K562 (cell line): ENCODE measurements around the gene CDCP1. TPM values are rescaled to one million over a fixed set of nuclear protein-coding genes. Genes with fewer than 3 reads are reported as not detected.

Experiments used
- BCOR ChIP-seq: fragments of 450-650 bp; IDR thresholded peaks from 2 replicates; pipeline ENCODE4 v1.6.1; 2016
- CREB1 ChIP-seq, 2 experiments: sonication (generic) in 1 of 2; formaldehyde crosslinking in 1 of 2; IDR thresholded peaks; 2 replicates each; pipeline versions ENCODE4 v1.6.1 to v1.8.0; 2012 to 2022; ENCODE audit warnings: inconsistent platforms in 1 of 2, mild to moderate bottlenecking in 1 of 2, missing genetic modification reagents in 1 of 2, moderate library complexity in 1 of 2
- ETV6 ChIP-seq, 3 experiments: fragments of 150-350 bp in 1 of 3; sonication (generic) in 1 of 3; formaldehyde crosslinking in 1 of 3; IDR thresholded peaks; 2 replicates each; pipeline versions ENCODE4 v1.6.1 to v1.8.0; 2014 to 2022; ENCODE audit warnings: borderline replicate concordance in 2 of 3, low read depth in 2 of 3, antibody characterized with exemption in 1 of 3, low read length in 1 of 3, mild to moderate bottlenecking in 1 of 3, missing genetic modification reagents in 1 of 3
- FOXK2 ChIP-seq, 2 experiments: fragments of 450-650 bp; IDR thresholded peaks in 1 of 2; conservative IDR thresholded peaks in 1 of 2; 2 replicates each; pipeline ENCODE4 v1.6.1; 2016; ENCODE audit warnings: low read depth in 2 of 2, mild to moderate bottlenecking in 1 of 2
- FOXM1 ChIP-seq, 2 experiments: fragments of 450-650 bp in 1 of 2; sonication (generic) in 1 of 2; formaldehyde crosslinking in 1 of 2; IDR thresholded peaks; 2 replicates each; pipeline versions ENCODE4 v1.6.1 to v1.9.0; 2017 to 2022; ENCODE audit warnings: low read depth in 2 of 2, mild to moderate bottlenecking in 2 of 2, missing genetic modification reagents in 1 of 2, moderate library complexity in 1 of 2
- HMGXB4 ChIP-seq: sonication (generic); formaldehyde crosslinking; IDR thresholded peaks from 2 replicates; pipeline ENCODE4 v1.8.1; 2023; ENCODE audit warnings: mild to moderate bottlenecking, missing genetic modification reagents
- LCOR ChIP-seq: sonication (generic); formaldehyde crosslinking; IDR thresholded peaks from 2 replicates; pipeline ENCODE4 v1.8.0; 2022; ENCODE audit warnings: mild to moderate bottlenecking, missing genetic modification reagents
- NONO ChIP-seq, 2 experiments: fragments of 200-400 bp in 1 of 2; fragments of 450-650 bp in 1 of 2; formaldehyde crosslinking in 1 of 2; IDR thresholded peaks; 2 replicates each; pipeline ENCODE4 v1.6.1; 2017; ENCODE audit warnings: low read depth in 2 of 2, mild to moderate bottlenecking in 2 of 2, moderate library complexity in 2 of 2, low read length in 1 of 2
- NR2C2 ChIP-seq, 2 experiments: fragments of 200-800 bp in 1 of 2; sonication (Bioruptor generic) in 1 of 2; sonication (generic) in 1 of 2; formaldehyde crosslinking in 1 of 2; IDR thresholded peaks; 2 replicates each; pipeline versions ENCODE4 v1.6.1 to v1.8.0; 2016 to 2022; ENCODE audit warnings: mild to moderate bottlenecking in 1 of 2, missing compliant biosample characterization in 1 of 2, missing genetic modification characterization in 1 of 2, missing genetic modification reagents in 1 of 2
- RFX7 ChIP-seq: fragments of 250-450 bp; sonication (Bioruptor Pico); IDR thresholded peaks from 2 replicates; pipeline ENCODE4 v1.5.1; 2021; ENCODE audit warnings: mild to moderate bottlenecking
- SAFB ChIP-seq: fragments of 200-400 bp; formaldehyde crosslinking; IDR thresholded peaks from 2 replicates; pipeline ENCODE4 v1.6.1; 2017; ENCODE audit warnings: low read depth, low read length, borderline replicate concordance
- SLC30A9 ChIP-seq: fragments of 250-450 bp; sonication (Bioruptor Pico); IDR thresholded peaks from 2 replicates; pipeline ENCODE4 v1.8.0; 2022; ENCODE audit warnings: mild to moderate bottlenecking, moderate library complexity
- SMAD4 ChIP-seq: fragments of 250-450 bp; sonication (Bioruptor Pico); conservative IDR thresholded peaks from 2 replicates; pipeline ENCODE4 v1.8.0; 2021; ENCODE audit warnings: inconsistent platforms, mild to moderate bottlenecking, moderate library complexity
- SMC3 ChIP-seq: conservative IDR thresholded peaks from 2 replicates; pipeline ENCODE4 v1.6.1; 2011; ENCODE audit warnings: low read depth, low read length, improper control_type of control experiment; ENCODE audit not compliant: insufficient read depth
- ZKSCAN3 ChIP-seq: fragments of 250-450 bp; sonication (Bioruptor Pico); IDR thresholded peaks from 2 replicates; pipeline ENCODE4 v1.4.0; 2020
- ZNF224 ChIP-seq: sonication (generic); formaldehyde crosslinking; IDR thresholded peaks from 2 replicates; pipeline ENCODE4 v1.8.0; 2022; ENCODE audit warnings: mild to moderate bottlenecking, missing genetic modification reagents
- ZNF282 ChIP-seq: sonication (generic); formaldehyde crosslinking; IDR thresholded peaks from 2 replicates; pipeline ENCODE4 v1.8.1; 2023; ENCODE audit warnings: missing genetic modification reagents
- ZNF518B ChIP-seq: fragments of 250-450 bp; sonication (Bioruptor Pico); IDR thresholded peaks from 2 replicates; pipeline ENCODE4 v1.5.0; 2021; ENCODE audit warnings: mild to moderate bottlenecking, moderate library complexity
- ZNF668 ChIP-seq: fragments of 250-450 bp; sonication (Bioruptor Pico); IDR thresholded peaks from 2 replicates; pipeline ENCODE4 v1.8.0; 2022; ENCODE audit warnings: mild to moderate bottlenecking, inconsistent platforms
- ZNF75A ChIP-seq: fragments of 450-650 bp; formaldehyde crosslinking; IDR thresholded peaks from 2 replicates; pipeline ENCODE4 v1.4.0; 2020; ENCODE audit warnings: mild to moderate bottlenecking
- polyA plus RNA-seq, 8 experiments: library from polyadenylated mRNA; depleted of rRNA in 4 of 8; stranded (reverse) in 5 of 8; unstranded in 3 of 8; fragments of >200 nt; fragmentation: Nextera tagmentation in 2 of 8; fragmentation: Illumina TruSeq in 1 of 8; extraction: Ambion mirVana in 2 of 8; extraction: Trizol in 1 of 8; gene quantifications; 2 replicates each; pipeline versions ENCODE4 v1.2.1 to v1.2.3, GENCODE V29; 2011 to 2014; ENCODE audit warnings: inconsistent platforms in 1 of 8, missing spikeins in 1 of 8
- total RNA-seq, 7 experiments: library from RNA; depleted of rRNA in 6 of 7; stranded (reverse); fragments of >200 nt in 6 of 7; fragmentation: Illumina TruSeq in 2 of 7; extraction: Trizol in 2 of 7; gene quantifications; 2 replicates each; pipeline versions ENCODE4 v1.2.1 to v1.2.3, GENCODE V29; 2011 to 2021; ENCODE audit warnings: low replicate concordance in 1 of 7

The CDCP1 gene
- total and polyA plus RNA-seq, 9 of the 15 experiments (the other 6 are each of a cell fraction or from before 2014, with no cell fraction given), result 3.9 to 16.4 (median 5.2) TPM

GRCh38 chr3:45055411-45056143, 90.6 kb downstream of the CDCP1 start (continued):
- no peak for TF ChIP-seq HMGXB4 (CRISPR knock-in tag)
- 0 out of 2 replicates have a peak, but pooled peaks have one; percentile 34 for TF ChIP-seq ZNF518B (CRISPR knock-in tag)
- TF ChIP-seq SAFB, result no peak
- no peak; the same call in 1 of the 2 replicates for TF ChIP-seq ZNF668
- no peak for TF ChIP-seq ETV6 (IDR thresholded peaks at IDR 0.05; ENCODE audit: borderline replicate concordance in 1 of 2, low read depth in 2 of 2, low read length in 1 of 2)
- no peak for TF ChIP-seq ETV6 (CRISPR knock-in tag; IDR thresholded peaks at IDR 0.05; ENCODE audit: borderline replicate concordance)
- 0 out of 2 replicates have a peak, but pooled peaks have one; percentile 36 for TF ChIP-seq SMAD4 (CRISPR knock-in tag)
- no peak for TF ChIP-seq ZKSCAN3 (CRISPR knock-in tag)
- TF ChIP-seq CREB1 (IDR thresholded peaks at IDR 0.05), result peak; percentile 28; the same call in 1 of the 2 replicates
- TF ChIP-seq CREB1 (CRISPR knock-in tag; IDR thresholded peaks at IDR 0.05), result peak; percentile 44; the same call in 1 of the 2 replicates
- TF ChIP-seq ZNF224, result no peak
- no peak for TF ChIP-seq NONO (IDR thresholded peaks at IDR 0.05; ENCODE audit: low read depth in 2 of 2, low read length in 1 of 2)
- TF ChIP-seq SLC30A9, result no peak
- no peak for TF ChIP-seq RFX7 (CRISPR knock-in tag)
- TF ChIP-seq ZNF282, result no peak
- TF ChIP-seq FOXM1 (IDR thresholded peaks at IDR 0.05; ENCODE audit: low read depth), result no peak
- no peak for TF ChIP-seq FOXM1 (CRISPR knock-in tag; IDR thresholded peaks at IDR 0.05; ENCODE audit: low read depth)
- TF ChIP-seq ZNF75A, result no peak
- TF ChIP-seq FOXK2 (conservative IDR thresholded peaks at IDR 0.05 in 1 of 2, IDR thresholded peaks at IDR 0.05 in 1 of 2; ENCODE audit: low read depth in 2 of 2), result 0 out of 4 replicates have a peak, but pooled peaks of 1 of the 2 experiments have one; percentile 35
- TF ChIP-seq LCOR (CRISPR knock-in tag), result peak; percentile 42; the same call in 1 of the 2 replicates
- TF ChIP-seq BCOR, result no peak
- no peak for TF ChIP-seq NR2C2 (CRISPR knock-in tag; IDR thresholded peaks at IDR 0.05)
- TF ChIP-seq NR2C2 (tag; IDR thresholded peaks at IDR 0.05), result peak; percentile 42; the same call in 1 of the 2 replicates
- peak; percentile 62 for TF ChIP-seq SMC3
